PC-9 (cell line): ENCODE measurements around the gene TRIM3.

Source experiments
- CTCF ChIP-seq: fragments of 200-600 bp; sonication (generic); conservative IDR thresholded peaks from 2 replicates; pipeline ENCODE4 v1.6.1; 2017; ENCODE audit warnings: mixed run types, antibody characterized with exemption, mild to moderate bottlenecking, moderate library complexity
- EZH2 ChIP-seq: fragments of 200-600 bp; sonication (generic); IDR thresholded peaks from 2 replicates; pipeline ENCODE4 v1.8.0; 2017; ENCODE audit warnings: antibody characterized with exemption, low read depth

GRCh38 chr11:6405052-6405667, 68.6 kb downstream of the TRIM3 start:
- TF ChIP-seq CTCF, result no peak
- no peak for TF ChIP-seq EZH2
